HepG2 (cell line): ENCODE data around the gene SCYGR6. TPM values are rescaled to one million over a fixed set of nuclear protein-coding genes. Genes with fewer than 3 reads are reported as not detected.

Experiments
- DDIT3 ChIP-seq: sonication (generic); formaldehyde crosslinking; IDR thresholded peaks from 2 replicates; pipeline ENCODE4 v1.4.0; 2020; ENCODE audit warnings: mild to moderate bottlenecking, missing genetic modification reagents
- EEA1 ChIP-seq: sonication (generic); formaldehyde crosslinking; IDR thresholded peaks from 2 replicates; pipeline ENCODE4 v1.5.1; 2020; ENCODE audit warnings: mild to moderate bottlenecking, missing genetic modification reagents, borderline replicate concordance
- ELF3 ChIP-seq: IDR thresholded peaks from 2 replicates; pipeline ENCODE4 v1.6.1; 2016; ENCODE audit warnings: missing genetic modification reagents, missing compliant biosample characterization
- FOXK2 ChIP-seq: fragments of 450-650 bp; IDR thresholded peaks from 2 replicates; pipeline ENCODE4 v1.6.1; 2016
- HDAC6 ChIP-seq: fragments of 200-600 bp; sonication (generic); IDR thresholded peaks from 2 replicates; pipeline ENCODE4 v1.7.0; 2017; ENCODE audit warnings: mild to moderate bottlenecking, antibody characterized with exemption, low read length, low read depth
- HOXA7 ChIP-seq: sonication (generic); formaldehyde crosslinking; IDR thresholded peaks from 2 replicates; pipeline ENCODE4 v1.8.1; 2022; ENCODE audit warnings: mild to moderate bottlenecking, missing genetic modification reagents, moderate library complexity
- KDM1A ChIP-seq: IDR thresholded peaks from 2 replicates; pipeline ENCODE4 v1.6.1; 2016; ENCODE audit warnings: missing compliant biosample characterization
- NAIF1 ChIP-seq: sonication (generic); formaldehyde crosslinking; IDR thresholded peaks from 2 replicates; pipeline ENCODE4 v1.5.0; 2020; ENCODE audit warnings: mild to moderate bottlenecking, missing genetic modification reagents, borderline replicate concordance
- NFRKB ChIP-seq: fragments of 450-650 bp; IDR thresholded peaks from 2 replicates; pipeline ENCODE4 v1.6.1; 2017
- NR2F1 ChIP-seq, 2 experiments: fragments of 450-650 bp in 1 of 2; formaldehyde crosslinking in 1 of 2; IDR thresholded peaks; 2 replicates each; pipeline versions ENCODE4 v1.5.0 to v1.6.1; 2016 to 2020; ENCODE audit warnings: mild to moderate bottlenecking in 1 of 2, missing compliant biosample characterization in 1 of 2, missing genetic modification reagents in 1 of 2, moderate library complexity in 1 of 2
- POLR2G ChIP-seq: fragments of 200-400 bp; formaldehyde crosslinking; IDR thresholded peaks from 2 replicates; pipeline ENCODE4 v1.6.1; 2018; ENCODE audit warnings: mild to moderate bottlenecking, low read depth, low read length, moderate library complexity
- SP1 ChIP-seq, 2 experiments: fragments of 450-650 bp in 1 of 2; sonication (generic) in 1 of 2; formaldehyde crosslinking in 1 of 2; IDR thresholded peaks; 2 replicates each; pipeline versions ENCODE4 v1.4.0 to v1.6.1; 2016 to 2020; ENCODE audit warnings: missing genetic modification reagents in 1 of 2
- STAT6 ChIP-seq: sonication (generic); formaldehyde crosslinking; IDR thresholded peaks from 2 replicates; pipeline ENCODE4 v1.4.0; 2020; ENCODE audit warnings: missing genetic modification reagents, mild to moderate bottlenecking, borderline replicate concordance
- TCF12 ChIP-seq, 2 experiments: fragments of 450-650 bp in 1 of 2; sonication (generic) in 1 of 2; formaldehyde crosslinking in 1 of 2; IDR thresholded peaks; 2 replicates each; pipeline versions ENCODE4 v1.6.1 to v1.8.0; 2017 to 2022; ENCODE audit warnings: antibody characterized with exemption in 1 of 2, mild to moderate bottlenecking in 1 of 2, missing genetic modification reagents in 1 of 2, moderate library complexity in 1 of 2
- TFDP1 ChIP-seq: IDR thresholded peaks from 2 replicates; pipeline ENCODE4 v1.6.1; 2016; ENCODE audit warnings: missing compliant biosample characterization, missing genetic modification reagents, borderline replicate concordance
- ZBTB3 ChIP-seq: sonication (generic); formaldehyde crosslinking; IDR thresholded peaks from 2 replicates; pipeline ENCODE4 v1.4.0; 2020; ENCODE audit warnings: low read depth, mild to moderate bottlenecking, moderate library complexity, missing genetic modification reagents, borderline replicate concordance
- ZFP91 ChIP-seq: sonication (generic); formaldehyde crosslinking; IDR thresholded peaks from 2 replicates; pipeline ENCODE4 v1.9.0; 2022; ENCODE audit warnings: missing genetic modification reagents, mild to moderate bottlenecking, borderline replicate concordance
- ZIK1 ChIP-seq: sonication (generic); formaldehyde crosslinking; IDR thresholded peaks from 2 replicates; pipeline ENCODE4 v1.5.0; 2020; ENCODE audit warnings: mild to moderate bottlenecking, low read depth, missing genetic modification reagents, borderline replicate concordance
- ZNF160 ChIP-seq: sonication (generic); formaldehyde crosslinking; IDR thresholded peaks from 2 replicates; pipeline ENCODE4 v1.8.0; 2022; ENCODE audit warnings: mild to moderate bottlenecking, inconsistent platforms, missing genetic modification reagents
- ZNF17 ChIP-seq: sonication (generic); formaldehyde crosslinking; IDR thresholded peaks from 2 replicates; pipeline ENCODE4 v1.5.0; 2020; ENCODE audit warnings: mild to moderate bottlenecking, missing genetic modification reagents
- ZNF333 ChIP-seq: sonication (generic); formaldehyde crosslinking; IDR thresholded peaks from 2 replicates; pipeline ENCODE4 v1.4.0; 2020; ENCODE audit warnings: mild to moderate bottlenecking, missing genetic modification reagents, borderline replicate concordance
- ZNF430 ChIP-seq: sonication (generic); formaldehyde crosslinking; IDR thresholded peaks from 2 replicates; pipeline ENCODE4 v1.9.0; 2021; ENCODE audit warnings: mild to moderate bottlenecking, missing genetic modification reagents
- ZNF546 ChIP-seq: sonication (generic); formaldehyde crosslinking; conservative IDR thresholded peaks from 2 replicates; pipeline ENCODE4 v1.8.1; 2023; ENCODE audit warnings: mild to moderate bottlenecking, missing genetic modification reagents
- ZNF772 ChIP-seq: sonication (generic); formaldehyde crosslinking; IDR thresholded peaks from 2 replicates; pipeline ENCODE4 v1.5.0; 2020; ENCODE audit warnings: mild to moderate bottlenecking, missing genetic modification reagents
- ZNF816 ChIP-seq: sonication (generic); formaldehyde crosslinking; IDR thresholded peaks from 2 replicates; pipeline ENCODE4 v1.8.0; 2022; ENCODE audit warnings: missing genetic modification reagents, mild to moderate bottlenecking, borderline replicate concordance
- ZNF879 ChIP-seq: sonication (generic); formaldehyde crosslinking; IDR thresholded peaks from 2 replicates; pipeline ENCODE4 v1.8.1; 2023; ENCODE audit warnings: missing genetic modification reagents
- polyA plus RNA-seq, 8 experiments: library from polyadenylated mRNA; depleted of rRNA in 3 of 8; stranded (reverse) in 7 of 8; unstranded in 1 of 8; fragments of >200 nt; fragmentation: Illumina TruSeq in 4 of 8; extraction: Trizol in 4 of 8; gene quantifications; 2 replicates each; pipeline versions ENCODE4 v1.2.1 to v1.2.3, GENCODE V29; 2011 to 2016; ENCODE audit warnings: low read depth in 4 of 8, missing spikeins in 1 of 8, mixed read lengths in 1 of 8; ENCODE audit not compliant: insufficient read depth in 1 of 8
- total RNA-seq, 5 experiments: library from RNA; depleted of rRNA; stranded (reverse); fragments of >200 nt; fragmentation: Illumina TruSeq; extraction: Trizol; gene quantifications; 2 replicates each; pipeline ENCODE4 v1.2.3, GENCODE V29; 2016; ENCODE audit warnings: low read depth in 1 of 5

The SCYGR6 gene
- total and polyA plus RNA-seq, 2 of the 13 experiments (the other 11 are each of a cell fraction or from before 2014, with no cell fraction given): not detected

- TF ChIP-seq DDIT3 (CRISPR knock-in tag) (no peak), ZNF879 (CRISPR knock-in tag) (no peak), STAT6 (no peak), NAIF1 (CRISPR knock-in tag) (no peak), ZNF546 (CRISPR knock-in tag) (no peak), HOXA7 (no peak), NFRKB (no peak), ZFP91 (CRISPR knock-in tag) (no peak), TCF12 (IDR thresholded peaks at IDR 0.05) (no peak), TCF12 (CRISPR knock-in tag; IDR thresholded peaks at IDR 0.05) (no peak), ZNF816 (no peak), ZNF160 (no peak), SP1 (IDR thresholded peaks at IDR 0.05) (no peak), SP1 (CRISPR knock-in tag; IDR thresholded peaks at IDR 0.05) (no peak), EEA1 (CRISPR knock-in tag) (no peak), POLR2G (no peak), ZBTB3 (CRISPR knock-in tag) (no peak), NR2F1 (CRISPR knock-in tag; IDR thresholded peaks at IDR 0.05) (no peak), ZIK1 (no peak), FOXK2 (no peak), KDM1A (no peak), HDAC6 (no peak), ZNF17 (CRISPR knock-in tag) (no peak), ZNF333 (CRISPR knock-in tag) (no peak), ZNF430 (CRISPR knock-in tag) (no peak), TFDP1 (no peak), ZNF772 (CRISPR knock-in tag) (no peak), ELF3 (CRISPR knock-in tag) (no peak)
Measured at GRCh38 chr2:227774011-227774624, 49.6 kb upstream of the SCYGR6 start (continued).
